HG02938 (cell line): ENCODE results near the gene MAP2K4.
"Not testable (repeated sequence)": the region's sequence is repeated elsewhere in the genome, so short reads cannot be mapped to it uniquely, and the experiment has no call there.

ENCODE experiments used
- ATAC-seq: cut with Tn5 transposase; IDR thresholded peaks from one replicate; pipeline ENCODE4 v1.9.1; 2021; ENCODE audit warnings: mild to moderate bottlenecking, moderate library complexity; ENCODE audit not compliant: unreplicated experiment

MAP2K4 gene

GRCh38 chr17:12136243-12136642 lies 115.6 kb downstream of the MAP2K4 start:
- ATAC-seq, result no peak

- no peak for ATAC-seq
These were observed 116.0 kb downstream of the MAP2K4 start for GRCh38 chr17:12136646-12137045.

GRCh38 chr17:12137859-12138258 lies 117.2 kb downstream of the MAP2K4 start:
- no peak for ATAC-seq

GRCh38 chr17:12140685-12141084 lies 120.0 kb downstream of the MAP2K4 start:
- no peak for ATAC-seq

- not testable (repeated sequence) for ATAC-seq
These were observed 141.5 kb downstream of the MAP2K4 start for GRCh38 chr17:12162187-12162586.

- no peak for ATAC-seq
These were observed 143.4 kb downstream of the MAP2K4 start for GRCh38 chr17:12164085-12164484.

- ATAC-seq, result no peak
These were observed 158.1 kb downstream of the MAP2K4 start for GRCh38 chr17:12178644-12179330.

GRCh38 chr17:12180644-12181261 lies 160.1 kb downstream of the MAP2K4 start:
- ATAC-seq, result no peak

- ATAC-seq, result no peak
These were observed 167.0 kb downstream of the MAP2K4 start for GRCh38 chr17:12187658-12188057.

GRCh38 chr17:12193144-12193735 lies 172.6 kb downstream of the MAP2K4 start:
- no peak for ATAC-seq
